K562 (cell line): ENCODE measurements around the gene ELK4. TPM values are rescaled to one million over a fixed set of nuclear protein-coding genes. Genes with fewer than 3 reads are reported as not detected.

ENCODE experiments used
- ATAC-seq: fragments of 200-7000 bp; cut with Tn5 transposase; 3 replicates; pipeline ENCODE4 v1.9.1; 2020; ENCODE audit warnings: moderate library complexity
- BruUV-seq: library from RNA; stranded (reverse); fragments of 400-500 nt; replicated peaks from 2 replicates; lab custom pipeline; 2021; lab: Mats Ljungman, UMichigan
- CTCF ChIA-PET: fragments of 300-600 bp; formaldehyde crosslinking; extraction: SDS; loops from one replicate; lab custom pipeline; 2021; ENCODE audit warnings: low intra/inter-chr PET ratio; lab: Yijun Ruan, JAX
- POLR2A ChIA-PET: fragments of 300-600, 350-650 bp; sonication (Branson Sonifier 250); formaldehyde crosslinking; extraction: SDS; loops from one replicate; lab custom pipeline; 2021; ENCODE audit warnings: antibody characterized with exemption, inconsistent platforms; lab: Yijun Ruan, JAX
- DNase-seq, 4 experiments: peaks; one replicate each; pipeline versions ENCODE4 v3.0.0 to v3.0.0-alpha.2; 2011 to 2018; ENCODE audit warnings: low spot score in 3 of 4, mixed read lengths in 3 of 4; ENCODE audit errors: extremely low read depth in 1 of 4
- FAIRE-seq: peaks from 2 replicates; lab custom pipeline; 2011; peaks lifted over from hg19 to GRCh38; lab: Jason Lieb, UNC
- H2AFZ ChIP-seq: 2 replicates; pipeline ENCODE4 v1.6.0; 2011; ENCODE audit warnings: low read depth, low read length, control low read depth, inconsistent platforms
- H3K27ac ChIP-seq: fragments of 200-600 bp; 3 replicates; pipeline ENCODE4 v1.8.0; 2011; ENCODE audit warnings: low read depth, mild to moderate bottlenecking, control low read depth, inconsistent platforms, low read length, moderate library complexity, mixed read lengths; ENCODE audit errors: extremely low read depth
- H3K27me3 ChIP-seq, 2 experiments: fragments of 300-600 bp in 1 of 2; 2 replicates in 1 of 2; 3 replicates in 1 of 2; pipeline versions ENCODE4 v1.6.0 to v1.8.0; 2011; ENCODE audit warnings: inconsistent platforms in 2 of 2, low read length in 2 of 2, mild to moderate bottlenecking in 1 of 2, mixed read lengths in 1 of 2, moderate library complexity in 1 of 2; ENCODE audit not compliant: control insufficient read depth in 2 of 2, insufficient read depth in 2 of 2
- H3K36me3 ChIP-seq: fragments of 300-600 bp; 3 replicates; pipeline ENCODE4 v1.8.0; 2011; ENCODE audit warnings: mild to moderate bottlenecking, low read length, inconsistent platforms; ENCODE audit not compliant: control insufficient read depth, insufficient read depth
- H3K4me1 ChIP-seq, 2 experiments: fragments of 200-600 bp in 1 of 2; replicated peaks in 1 of 2; 2 replicates in 1 of 2; 3 replicates in 1 of 2; pipeline versions ENCODE4 v1.5.1 to v1.8.0; 2011; ENCODE audit warnings: inconsistent platforms in 2 of 2, low read length in 2 of 2, mild to moderate bottlenecking in 1 of 2, mixed read lengths in 1 of 2, moderate library complexity in 1 of 2; ENCODE audit not compliant: control insufficient read depth in 2 of 2, insufficient read depth in 2 of 2
- H3K4me2 ChIP-seq: 2 replicates; pipeline ENCODE4 v1.6.1; 2011; ENCODE audit warnings: low read length, control low read depth, inconsistent platforms, mixed read lengths; ENCODE audit not compliant: insufficient read depth
- H3K4me3 ChIP-seq: fragments of 200-600 bp; sonication (generic), shearing (Covaris generic); 2 replicates; pipeline ENCODE4 v1.5.1; 2016; ENCODE audit warnings: control low read depth, inconsistent platforms
- H3K79me2 ChIP-seq: fragments of 200-600 bp; 3 replicates; pipeline ENCODE4 v1.8.0; 2011; ENCODE audit warnings: low read length, inconsistent platforms; ENCODE audit not compliant: control insufficient read depth, insufficient read depth
- H3K9ac ChIP-seq, 2 experiments: 2 replicates each; pipeline versions ENCODE4 v1.6.0 to v1.6.1; 2011; ENCODE audit warnings: low read depth in 2 of 2, low read length in 2 of 2, control low read depth in 1 of 2, inconsistent platforms in 1 of 2, mild to moderate bottlenecking in 1 of 2, mixed read lengths in 1 of 2; ENCODE audit not compliant: insufficient read depth in 1 of 2
- H3K9me1 ChIP-seq: one replicate; pipeline ENCODE4 v1.6.0; 2011; ENCODE audit warnings: inconsistent platforms, mild to moderate bottlenecking, low read length, moderate library complexity; ENCODE audit not compliant: control insufficient read depth, insufficient read depth
- H3K9me3 ChIP-seq: replicated peaks from 2 replicates; pipeline ENCODE4 v1.5.1; 2011; ENCODE audit warnings: low read depth, low read length, inconsistent platforms; ENCODE audit not compliant: control insufficient read depth, insufficient read depth
- H4K20me1 ChIP-seq: replicated peaks from 2 replicates; pipeline ENCODE4 v1.6.1; 2011; ENCODE audit warnings: low read length, inconsistent platforms, mixed read lengths; ENCODE audit not compliant: control insufficient read depth, insufficient read depth
- ARNT ChIP-seq, 2 experiments: fragments of 450-650 bp; IDR thresholded peaks; 2 replicates each; pipeline ENCODE4 v1.6.1; 2016; ENCODE audit warnings: mild to moderate bottlenecking in 1 of 2
- CBX2 ChIP-seq: fragments of 200-600 bp; sonication (generic); IDR thresholded peaks from one replicate; pipeline ENCODE4 v1.6.1; 2012; ENCODE audit warnings: mild to moderate bottlenecking, low read length, inconsistent platforms; ENCODE audit not compliant: insufficient read depth, poor library complexity, severe bottlenecking
- EWSR1 ChIP-seq: fragments of 450-650 bp; IDR thresholded peaks from 2 replicates; pipeline ENCODE4 v1.6.1; 2018; ENCODE audit warnings: borderline replicate concordance, mild to moderate bottlenecking, low read depth, moderate library complexity; ENCODE audit not compliant: partially characterized antibody
- FIP1L1 ChIP-seq: fragments of 200-400 bp; formaldehyde crosslinking; IDR thresholded peaks from 2 replicates; pipeline ENCODE4 v1.6.1; 2018; ENCODE audit warnings: mild to moderate bottlenecking, low read depth, low read length; ENCODE audit not compliant: poor library complexity, severe bottlenecking
- KAT7 ChIP-seq: sonication (generic); formaldehyde crosslinking; IDR thresholded peaks from 2 replicates; pipeline ENCODE4 v1.8.0; 2022; ENCODE audit warnings: missing genetic modification reagents, mild to moderate bottlenecking, borderline replicate concordance
- MCM2 ChIP-seq: fragments of 450-650 bp; IDR thresholded peaks from 2 replicates; pipeline ENCODE4 v1.6.1; 2017; ENCODE audit warnings: low read depth, mild to moderate bottlenecking
- PCBP1 ChIP-seq: fragments of 200-400 bp; formaldehyde crosslinking; IDR thresholded peaks from 2 replicates; pipeline ENCODE4 v1.6.1; 2018; ENCODE audit warnings: mild to moderate bottlenecking, low read depth, low read length; ENCODE audit not compliant: poor library complexity, severe bottlenecking
- RB1 ChIP-seq: fragments of 450-650 bp; IDR thresholded peaks from 2 replicates; pipeline ENCODE4 v1.6.1; 2017; ENCODE audit warnings: low read depth, mild to moderate bottlenecking
- RBM34 ChIP-seq: fragments of 200-400 bp; formaldehyde crosslinking; IDR thresholded peaks from 2 replicates; pipeline ENCODE4 v1.6.1; 2018; ENCODE audit warnings: low read length, borderline replicate concordance; ENCODE audit not compliant: insufficient read depth
- SIX5 ChIP-seq, 2 experiments: IDR thresholded peaks; 2 replicates each; pipeline ENCODE4 v1.6.1; 2011; ENCODE audit warnings: low read length in 2 of 2, borderline replicate concordance in 1 of 2, low read depth in 1 of 2, mild to moderate bottlenecking in 1 of 2, moderate library complexity in 1 of 2; ENCODE audit not compliant: insufficient read depth in 1 of 2
- SP1 ChIP-seq: sonication (generic); formaldehyde crosslinking; IDR thresholded peaks from 2 replicates; pipeline ENCODE4 v1.8.1; 2022; ENCODE audit warnings: mild to moderate bottlenecking, missing genetic modification reagents
- ZFP36 ChIP-seq: fragments of 150-350 bp; IDR thresholded peaks from 2 replicates; pipeline ENCODE4 v1.6.1; 2018; ENCODE audit warnings: low read length, low read depth; ENCODE audit not compliant: partially characterized antibody
- ZNF740 ChIP-seq, 3 experiments: fragments of 200-800 bp in 1 of 3; sonication (Bioruptor generic) in 1 of 3; sonication (generic) in 1 of 3; formaldehyde crosslinking in 1 of 3; IDR thresholded peaks; 2 replicates each; pipeline versions ENCODE4 v1.6.1 to v1.8.0; 2016 to 2022; ENCODE audit warnings: mild to moderate bottlenecking in 2 of 3, missing compliant biosample characterization in 2 of 3, missing genetic modification characterization in 2 of 3, missing genetic modification reagents in 1 of 3
- WGBS: fragments of 100-300 bp; shearing (Covaris generic); methylation state at CpG from one replicate; pipeline ENCODE4 v1.1.6; 2016; ENCODE audit warnings: low coverage, mixed read lengths; ENCODE audit not compliant: insufficient coverage; ENCODE audit errors: missing lambda C conversion rate; 5-methylcytosine and 5-hydroxymethylcytosine counted together
- in situ Hi-C: fragments of 300-500 bp; cut with MboI; formaldehyde crosslinking; loops from 4 replicates; pipeline ENCODE4 v1.15.0; 2018; ENCODE audit warnings: inconsistent platforms, mixed read lengths
- intact Hi-C: fragments of 100-400 bp; cut with micrococcal nuclease; formaldehyde crosslinking; loops from 2 replicates; pipeline ENCODE4 v1.14.2; 2022
- polyA plus RNA-seq, 8 experiments: library from polyadenylated mRNA; depleted of rRNA in 4 of 8; stranded (reverse) in 5 of 8; unstranded in 3 of 8; fragments of >200 nt; fragmentation: Nextera tagmentation in 2 of 8; fragmentation: Illumina TruSeq in 1 of 8; extraction: Ambion mirVana in 2 of 8; extraction: Trizol in 1 of 8; gene quantifications; 2 replicates each; pipeline versions ENCODE4 v1.2.1 to v1.2.3, GENCODE V29; 2011 to 2014; ENCODE audit warnings: inconsistent platforms in 1 of 8, missing spikeins in 1 of 8
- total RNA-seq, 7 experiments: library from RNA; depleted of rRNA in 6 of 7; stranded (reverse); fragments of >200 nt in 6 of 7; fragmentation: Illumina TruSeq in 2 of 7; extraction: Trizol in 2 of 7; gene quantifications; 2 replicates each; pipeline versions ENCODE4 v1.2.1 to v1.2.3, GENCODE V29; 2011 to 2021; ENCODE audit warnings: low replicate concordance in 1 of 7

ELK4 gene
- total and polyA plus RNA-seq, 9 of the 15 experiments (the other 6 are each of a cell fraction or from before 2014, with no cell fraction given), result 2.0 to 21.7 (median 9.2) TPM

GRCh38 chr1:205580923-205581180 lies 51.0 kb downstream of the ELK4 start:
- Histone ChIP-seq H3K36me3 (no peaks in the 10 kb centered on the region), H3K9ac (no peak overlapping the region), H3K9me3 (no peaks in the 10 kb centered on the region), H3K4me1 (peaks cover 0 to 7% of the 10 kb centered on the region in 2 experiments; a peak in 1 of 5 replicates), H4K20me1 (peaks cover 37% of the 10 kb centered on the region), H3K4me2 (no peak overlapping the region), H3K4me3 (no peak overlapping the region), H3K79me2 (no peaks in the 10 kb centered on the region), H3K27me3 (peaks cover 61 to 83% of the 10 kb centered on the region in 2 experiments), H2AFZ (no peak overlapping the region), H3K9me1 (no peaks in the 10 kb centered on the region), H3K27ac (no peak overlapping the region)
- CTCF ChIA-PET, result no interaction called here
- DNase-seq (no peak), FAIRE-seq (no peak), ATAC-seq (no peak)
- POLR2A ChIA-PET, result interaction anchor here (0.5 to 0.8 kb wide), 3 partner anchors 11 to 139 kb away, joined by 3 to 5 read pairs (median 3); no protein-coding TSS in a partner anchor
- intact Hi-C loops (no loop called here), in situ Hi-C loops (no loop called here)
- 2% methylated on average over 3 of the region's 3 CpGs for WGBS
- BruUV-seq, result no TSS peak
- TF ChIP-seq FIP1L1 (no peak), RBM34 (no peak), ZNF740 (CRISPR knock-in tag; IDR thresholded peaks at IDR 0.05) (no peak), ZNF740 (tag; IDR thresholded peaks at IDR 0.05) (no peak), SIX5 (IDR thresholded peaks at IDR 0.05; ENCODE audit: borderline replicate concordance in 1 of 2, insufficient read depth in 1 of 2, low read depth in 1 of 2, low read length in 2 of 2) (no peak), ZFP36 (no peak), CBX2 (no peak), PCBP1 (no peak), EWSR1 (no peak), RB1 (no peak), KAT7 (no peak), ARNT (IDR thresholded peaks at IDR 0.05) (no peak), SP1 (CRISPR knock-in tag) (no peak), MCM2 (no peak)
